Right lung (tissue), 10 donors: ENCODE data around the gene ERAP2. TPM values are rescaled to one million over a fixed set of nuclear protein-coding genes. Genes with fewer than 3 reads are reported as not detected.
"Not testable (repeated sequence)": the region's sequence is repeated elsewhere in the genome, so short reads cannot be mapped to it uniquely, and the experiment has no call there.

Experiments
- DNase-seq, 2 donors: peaks; one replicate each; pipeline ENCODE4 v3.0.0-alpha.2; 2013
- long read RNA-seq, 8 donors: transcript quantifications; one replicate each; lab custom pipeline, GENCODE V29; 2026
- polyA plus RNA-seq, 5 donors: library from polyadenylated mRNA; unstranded; fragments of 120-200 nt; gene quantifications; one replicate each; pipeline versions ENCODE4 v1.2.1 to v1.2.3, GENCODE V29; 2013; ENCODE audit warnings: inconsistent platforms in 1 of 5, low replicate concordance in 1 of 5; ENCODE audit not compliant: insufficient read length in 5 of 5, insufficient read depth in 1 of 5

The ERAP2 gene, protein sequence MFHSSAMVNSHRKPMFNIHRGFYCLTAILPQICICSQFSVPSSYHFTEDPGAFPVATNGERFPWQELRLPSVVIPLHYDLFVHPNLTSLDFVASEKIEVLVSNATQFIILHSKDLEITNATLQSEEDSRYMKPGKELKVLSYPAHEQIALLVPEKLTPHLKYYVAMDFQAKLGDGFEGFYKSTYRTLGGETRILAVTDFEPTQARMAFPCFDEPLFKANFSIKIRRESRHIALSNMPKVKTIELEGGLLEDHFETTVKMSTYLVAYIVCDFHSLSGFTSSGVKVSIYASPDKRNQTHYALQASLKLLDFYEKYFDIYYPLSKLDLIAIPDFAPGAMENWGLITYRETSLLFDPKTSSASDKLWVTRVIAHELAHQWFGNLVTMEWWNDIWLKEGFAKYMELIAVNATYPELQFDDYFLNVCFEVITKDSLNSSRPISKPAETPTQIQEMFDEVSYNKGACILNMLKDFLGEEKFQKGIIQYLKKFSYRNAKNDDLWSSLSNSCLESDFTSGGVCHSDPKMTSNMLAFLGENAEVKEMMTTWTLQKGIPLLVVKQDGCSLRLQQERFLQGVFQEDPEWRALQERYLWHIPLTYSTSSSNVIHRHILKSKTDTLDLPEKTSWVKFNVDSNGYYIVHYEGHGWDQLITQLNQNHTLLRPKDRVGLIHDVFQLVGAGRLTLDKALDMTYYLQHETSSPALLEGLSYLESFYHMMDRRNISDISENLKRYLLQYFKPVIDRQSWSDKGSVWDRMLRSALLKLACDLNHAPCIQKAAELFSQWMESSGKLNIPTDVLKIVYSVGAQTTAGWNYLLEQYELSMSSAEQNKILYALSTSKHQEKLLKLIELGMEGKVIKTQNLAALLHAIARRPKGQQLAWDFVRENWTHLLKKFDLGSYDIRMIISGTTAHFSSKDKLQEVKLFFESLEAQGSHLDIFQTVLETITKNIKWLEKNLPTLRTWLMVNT
- 10 to 100 TPM; 14.9 to 35.4 (median 23.3) TPM for polyA plus RNA-seq
- long read RNA-seq, donor 1, full-length matches to known transcripts: 1 of 1 reads
- long read RNA-seq, donor 1, partial matches to known transcripts: 0 of 1 reads
- long read RNA-seq, donor 1, other reads (novel, unspliced or antisense): 0 of 1 reads
- long read RNA-seq, donor 2, full-length matches to known transcripts: 2 of 2 reads
- long read RNA-seq, donor 2, partial matches to known transcripts: 0 of 2 reads
- long read RNA-seq, donor 2, other reads (novel, unspliced or antisense): 0 of 2 reads
- long read RNA-seq, donor 3: 0 reads
- long read RNA-seq, donor 4, full-length matches to known transcripts: 1 of 1 reads
- long read RNA-seq, donor 4, partial matches to known transcripts: 0 of 1 reads
- long read RNA-seq, donor 4, other reads (novel, unspliced or antisense): 0 of 1 reads
- long read RNA-seq, donor 5, full-length matches to known transcripts: 2 of 2 reads
- long read RNA-seq, donor 5, partial matches to known transcripts: 0 of 2 reads
- long read RNA-seq, donor 5, other reads (novel, unspliced or antisense): 0 of 2 reads
- long read RNA-seq, donor 6, full-length matches to known transcripts: 3 of 8 reads
- long read RNA-seq, donor 6, partial matches to known transcripts: 5 of 8 reads
- long read RNA-seq, donor 6, other reads (novel, unspliced or antisense): 0 of 8 reads
- long read RNA-seq, donor 7, full-length matches to known transcripts: 4 of 4 reads
- long read RNA-seq, donor 7, partial matches to known transcripts: 0 of 4 reads
- long read RNA-seq, donor 7, other reads (novel, unspliced or antisense): 0 of 4 reads
- long read RNA-seq, donor 8: 0 reads

DNA sequence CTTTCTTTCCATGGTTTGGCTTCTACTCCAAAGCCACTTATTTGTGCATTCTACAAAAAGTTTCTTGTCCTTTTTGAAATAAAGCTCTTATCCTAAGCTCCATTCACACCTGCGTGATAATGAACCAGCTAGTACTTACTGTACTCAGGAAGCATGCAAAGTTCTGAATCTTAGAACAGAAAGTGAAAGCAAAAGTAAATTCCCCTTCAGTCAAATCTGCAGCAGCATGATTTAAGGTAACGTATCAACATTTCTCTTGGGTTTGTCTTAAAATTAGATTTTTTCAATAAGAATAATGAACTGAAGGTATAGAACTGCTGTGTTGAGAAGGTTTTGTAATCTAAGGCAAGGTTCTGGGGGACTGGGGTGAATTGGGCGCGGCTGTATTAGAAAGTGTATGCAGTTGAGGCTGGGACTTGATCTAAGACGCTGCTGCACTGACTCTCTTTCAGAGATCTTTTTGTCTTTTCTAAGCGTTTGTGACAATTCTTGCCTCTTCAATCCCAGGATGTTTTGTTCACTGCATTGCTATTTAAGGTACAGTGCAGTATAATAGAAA, at the start of gene ERAP2:
TSS of gene ERAP2 (plus strand) at position 209 of the 559 bp plus-strand sequence. CDS start 3,186 bp downstream, outside the sequence.
- peak; percentile 43 to 54 for DNase-seq

GRCh38 chr5:96829297-96829696, 47.0 kb upstream of the ERAP2 start:
- DNase-seq: no peak

DNA sequence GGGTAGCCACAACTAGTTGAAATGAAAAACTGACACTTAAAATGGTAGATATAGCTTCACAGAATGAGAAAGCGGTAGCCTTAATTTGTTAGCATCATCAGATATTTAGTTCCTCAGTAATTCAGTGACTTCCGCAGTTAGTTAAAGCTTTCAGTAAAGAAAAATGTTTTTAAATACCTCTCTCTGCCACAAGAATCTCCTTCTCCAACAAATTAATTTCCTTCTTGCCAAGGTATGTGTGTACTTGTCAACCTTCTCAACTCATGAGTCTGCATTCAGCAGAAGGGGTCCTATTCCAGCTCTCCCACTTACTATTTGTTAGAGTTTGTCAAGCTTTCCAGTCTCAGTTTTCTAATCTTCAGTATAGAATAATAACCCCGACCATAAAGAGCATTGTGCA, 42.3 kb upstream of the ERAP2 start:
- DNase-seq: no peak

- no peak for DNase-seq
These were observed 40.5 kb upstream of the ERAP2 start for GRCh38 chr5:96835791-96836191.

GRCh38 chr5:96836817-96837216, 39.5 kb upstream of the ERAP2 start:
- no peak for DNase-seq

- DNase-seq: no peak
These were observed 39.0 kb upstream of the ERAP2 start for GRCh38 chr5:96837303-96837702.

- no peak for DNase-seq
These were observed 37.9 kb upstream of the ERAP2 start for GRCh38 chr5:96838201-96839070.

GRCh38 chr5:96839071-96839592, 37.2 kb upstream of the ERAP2 start:
- DNase-seq: no peak

DNA sequence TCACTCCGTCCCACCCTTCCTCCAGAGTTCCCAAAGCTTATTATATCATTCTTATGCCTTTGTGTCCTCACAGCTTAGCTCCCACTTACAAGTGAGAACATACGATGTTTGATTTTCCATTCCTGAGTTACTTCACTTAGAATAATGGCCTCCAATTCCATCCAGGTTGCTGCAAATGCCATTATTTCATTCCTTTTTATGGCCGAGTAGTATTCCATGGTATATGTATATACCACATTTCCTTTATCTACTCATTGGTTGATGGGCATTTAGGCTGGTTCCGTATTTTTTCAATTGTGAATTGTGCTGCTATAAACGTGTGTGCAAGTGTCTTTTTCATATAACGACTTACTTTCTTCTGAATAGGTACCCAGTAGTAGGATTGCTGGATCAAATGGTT, 34.4 kb upstream of the ERAP2 start:
- not testable (repeated sequence) for DNase-seq

GRCh38 chr5:96843140-96843539, 33.2 kb upstream of the ERAP2 start:
- no peak for DNase-seq

- no peak for DNase-seq
These were observed 31.8 kb upstream of the ERAP2 start for GRCh38 chr5:96844481-96844990.

DNA sequence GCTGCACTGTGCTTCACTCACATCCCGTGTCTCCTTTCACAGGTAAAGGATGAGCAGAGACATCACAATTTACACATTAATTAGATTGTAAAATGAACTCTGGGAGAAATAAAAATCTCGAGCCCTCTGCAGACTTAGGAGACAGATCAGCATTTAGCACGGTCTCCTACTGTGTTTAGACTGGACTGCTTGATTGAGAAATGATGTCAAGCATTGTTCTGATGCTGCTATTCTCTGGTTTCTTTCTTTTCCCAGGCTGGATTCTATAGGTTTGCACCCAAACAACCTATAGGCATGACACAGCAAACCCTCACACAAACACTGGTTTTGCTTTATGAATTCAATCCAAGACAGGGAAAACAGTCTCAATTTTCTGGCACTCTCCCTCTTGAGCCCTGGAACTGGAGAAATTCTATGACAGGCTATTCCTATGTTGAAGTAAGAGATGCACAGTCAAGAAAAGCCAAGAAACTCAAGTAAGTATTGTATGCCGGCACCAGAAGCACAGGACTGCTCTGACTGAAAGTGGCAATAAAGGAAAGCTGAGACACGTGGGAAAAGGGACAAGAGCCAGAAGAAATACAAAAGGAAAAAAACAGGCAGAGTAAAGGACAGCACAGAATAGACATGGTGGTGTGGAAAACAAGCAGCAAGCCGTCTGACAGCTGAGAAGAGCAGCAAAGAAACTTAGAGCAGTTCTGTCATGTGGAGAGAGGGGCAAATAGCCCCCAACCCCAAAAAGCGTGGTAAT, 24.8 kb upstream of the ERAP2 start:
- no peak for DNase-seq

DNA sequence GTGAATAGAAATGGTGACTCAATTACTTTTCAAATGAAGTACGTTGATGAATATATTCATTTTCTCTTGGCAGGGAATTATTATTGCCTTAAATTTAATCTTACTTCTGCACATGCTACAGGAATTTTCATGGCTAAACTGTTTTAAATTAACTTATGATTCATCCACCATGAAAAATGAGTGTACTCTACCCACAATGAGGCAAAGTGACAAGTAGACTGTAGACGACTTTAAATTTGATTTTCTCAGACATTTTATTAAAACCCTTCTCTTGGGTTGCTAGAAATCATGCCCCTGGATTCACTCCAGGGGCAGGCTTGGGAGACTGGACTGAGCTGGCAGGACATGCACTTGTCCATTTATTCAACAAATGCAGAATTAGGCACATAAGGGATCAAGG, 23.5 kb upstream of the ERAP2 start:
- DNase-seq: no peak

DNA sequence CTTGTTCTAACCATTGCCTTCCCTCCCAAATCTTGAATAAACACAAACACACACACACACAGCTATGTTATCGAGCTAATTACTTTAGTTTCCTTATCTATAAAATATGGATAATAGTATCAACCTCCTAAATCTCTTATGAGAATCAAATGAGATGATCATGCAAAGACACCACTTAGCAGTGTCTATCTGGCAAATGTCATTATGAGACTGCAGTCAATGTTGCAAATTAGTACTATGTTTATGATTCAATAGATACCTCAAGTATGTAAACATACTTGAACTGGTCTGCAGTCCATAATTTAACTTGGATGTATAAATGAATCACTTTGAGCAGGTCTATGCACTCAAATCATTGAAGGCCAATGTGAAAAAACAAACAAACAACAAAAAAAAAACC, 22.2 kb upstream of the ERAP2 start:
- no peak for DNase-seq

- DNase-seq: peak in 1 of 2 donors; percentile 13
These were observed 21.0 kb upstream of the ERAP2 start for GRCh38 chr5:96855031-96855872.

GRCh38 chr5:96856371-96856770, 19.9 kb upstream of the ERAP2 start:
- DNase-seq: peak; percentile 61 to 70

DNA sequence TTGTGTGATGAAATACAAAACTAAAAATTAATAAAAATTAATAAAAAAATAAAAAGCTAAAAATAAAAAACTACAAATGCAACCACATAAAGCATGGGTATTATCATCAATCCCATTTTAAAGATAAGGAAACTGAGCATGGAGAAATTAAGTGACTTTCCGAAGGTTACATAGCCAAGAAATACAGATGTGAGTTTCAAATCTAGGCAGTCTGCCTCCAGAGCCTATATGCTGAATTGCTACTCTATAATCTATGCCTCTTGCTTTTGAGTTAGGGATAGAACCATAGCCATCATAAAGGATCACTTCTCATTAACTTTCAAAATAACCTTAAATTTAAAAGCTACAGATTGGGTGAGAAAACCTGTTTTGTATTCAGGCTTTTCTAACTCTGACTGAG, 18.8 kb upstream of the ERAP2 start:
- DNase-seq: no peak
